Fibroblast of lung (primary cell): ENCODE measurements around the gene VWA8. TPM values are rescaled to one million over a fixed set of nuclear protein-coding genes. Genes with fewer than 3 reads are reported as not detected.

Experiments
- DNase-seq, 2 donors: peaks; one replicate each; pipeline versions ENCODE4 v3.0.0 to v3.0.0-alpha.2; 2010; ENCODE audit warnings: low read depth in 2 of 2
- H2AFZ ChIP-seq: 2 replicates; pipeline ENCODE4 v1.5.1; 2012; ENCODE audit warnings: low read length, control low read depth, inconsistent platforms
- H3K27ac ChIP-seq: 2 replicates; pipeline ENCODE4 v1.5.1; 2011; ENCODE audit warnings: low read length, control low read depth; ENCODE audit not compliant: insufficient read depth
- H3K27me3 ChIP-seq: 2 replicates; pipeline ENCODE4 v1.5.1; 2011; ENCODE audit warnings: mild to moderate bottlenecking, low read length; ENCODE audit not compliant: control insufficient read depth, insufficient read depth
- H3K36me3 ChIP-seq: 2 replicates; pipeline ENCODE4 v1.5.1; 2011; ENCODE audit warnings: low read length; ENCODE audit not compliant: control insufficient read depth, insufficient read depth
- H3K4me1 ChIP-seq: 2 replicates; pipeline ENCODE4 v1.5.1; 2011; ENCODE audit warnings: low read length; ENCODE audit not compliant: control insufficient read depth, insufficient read depth; ENCODE audit errors: extremely low read depth
- H3K4me2 ChIP-seq: 2 replicates; pipeline ENCODE4 v1.5.1; 2011; ENCODE audit warnings: low read length, control low read depth; ENCODE audit not compliant: insufficient read depth; ENCODE audit errors: extremely low read depth
- H3K4me3 ChIP-seq, 4 experiments: fragments of 200-600 bp in 1 of 4; sonication (generic) in 1 of 4; replicated peaks in 1 of 4; 2 replicates each; pipeline ENCODE4 v1.5.1; 2011 to 2016; ENCODE audit warnings: low read length in 4 of 4, low read depth in 3 of 4, mild to moderate bottlenecking in 3 of 4, control low read depth in 2 of 4, inconsistent platforms in 1 of 4, mixed read lengths in 1 of 4; ENCODE audit not compliant: insufficient read depth in 1 of 4; ENCODE audit errors: control extremely low read depth in 1 of 4
- H3K79me2 ChIP-seq: 2 replicates; pipeline ENCODE4 v1.5.1; 2012; ENCODE audit warnings: mild to moderate bottlenecking, low read length, inconsistent platforms; ENCODE audit not compliant: control insufficient read depth, insufficient read depth
- H3K9ac ChIP-seq: 2 replicates; pipeline ENCODE4 v1.5.1; 2011; ENCODE audit warnings: mild to moderate bottlenecking, low read length, control low read depth; ENCODE audit not compliant: insufficient read depth
- H3K9me3 ChIP-seq: 2 replicates; pipeline ENCODE4 v1.5.1; 2012; ENCODE audit warnings: low read depth, low read length; ENCODE audit not compliant: control insufficient read depth, insufficient read depth
- H4K20me1 ChIP-seq: 2 replicates; pipeline ENCODE4 v1.5.1; 2011; ENCODE audit warnings: low read length; ENCODE audit not compliant: control insufficient read depth, insufficient read depth; ENCODE audit errors: extremely low read depth
- CTCF ChIP-seq, 2 donors: IDR thresholded peaks in 1 of 2; conservative IDR thresholded peaks in 1 of 2; 1 replicate in 1 of 2; 2 replicates in 1 of 2; pipeline ENCODE4 v1.5.1; 2011 to 2012; ENCODE audit warnings: low read length in 2 of 2, control low read depth in 1 of 2, inconsistent platforms in 1 of 2, low read depth in 1 of 2, mild to moderate bottlenecking in 1 of 2
- EZH2 ChIP-seq: IDR thresholded peaks from 2 replicates; pipeline ENCODE4 v1.5.1; 2012; ENCODE audit warnings: low read length, control low read depth, mild to moderate bottlenecking; ENCODE audit errors: missing control alignments
- polyA plus RNA-seq, 2 donors: library from polyadenylated mRNA; depleted of rRNA in 1 of 2; stranded (reverse) in 1 of 2; unstranded in 1 of 2; fragments of >200 nt; gene quantifications; 2 replicates each; pipeline ENCODE4 v1.2.1, GENCODE V29; 2011 to 2012; ENCODE audit warnings: missing spikeins in 1 of 2
- total RNA-seq: library from RNA; depleted of rRNA; stranded (reverse); fragments of >200 nt; gene quantifications from 2 replicates; pipeline ENCODE4 v1.2.1, GENCODE V29; 2014

The VWA8 gene
- total and polyA plus RNA-seq, 2 donors (not counting 1 experiment from before 2014, with no cell fraction given) = 12.6 to 29.9 TPM

GRCh38 chr13:41588899-41589298, 372.0 kb downstream of the VWA8 start:
- Histone ChIP-seq H3K79me2 (no peaks in the 10 kb centered on the region), H2AFZ (no peak overlapping the region), H3K27me3 (no peaks in the 10 kb centered on the region), H3K27ac (peak overlapping the region; percentile 81), H3K9ac (no peak overlapping the region), H3K4me1 (peaks cover 16% of the 10 kb centered on the region), H3K9me3 (no peaks in the 10 kb centered on the region), H4K20me1 (no peaks in the 10 kb centered on the region), H3K4me3 (no peak overlapping the region), H3K36me3 (no peaks in the 10 kb centered on the region), H3K4me2 (no peak overlapping the region)
- TF ChIP-seq EZH2 (no peak), CTCF (conservative IDR thresholded peaks at IDR 0.05 in 1 of 2, IDR thresholded peaks at IDR 0.05 in 1 of 2; ENCODE audit: low read depth in 1 of 2, low read length in 2 of 2) (no peak)
- DNase-seq = peak; percentile 94 to 95

GRCh38 chr13:41588448-41588847, 372.5 kb downstream of the VWA8 start:
- Histone ChIP-seq H3K4me2 (no peak overlapping the region), H4K20me1 (no peaks in the 10 kb centered on the region), H3K4me1 (peaks cover 16% of the 10 kb centered on the region), H3K79me2 (no peaks in the 10 kb centered on the region), H3K4me3 (no peak overlapping the region), H3K9ac (no peak overlapping the region), H3K27ac (peak overlapping the region; percentile 81), H3K27me3 (no peaks in the 10 kb centered on the region), H2AFZ (no peak overlapping the region), H3K36me3 (no peaks in the 10 kb centered on the region), H3K9me3 (no peaks in the 10 kb centered on the region)
- TF ChIP-seq CTCF (conservative IDR thresholded peaks at IDR 0.05 in 1 of 2, IDR thresholded peaks at IDR 0.05 in 1 of 2; ENCODE audit: low read depth in 1 of 2, low read length in 2 of 2) = no peak
- TF ChIP-seq EZH2 = no peak
- DNase-seq = no peak

- no peaks in the 10 kb centered on the region for H3K9me3 ChIP-seq
- no peak overlapping the region for H3K27ac ChIP-seq
- no peaks in the 10 kb centered on the region for H4K20me1 ChIP-seq
- no peak overlapping the region for H3K4me3 ChIP-seq
- no peaks in the 10 kb centered on the region for H3K27me3 ChIP-seq
- DNase-seq = no peak
- no peaks in the 10 kb centered on the region for H3K36me3 ChIP-seq
- H3K4me2 ChIP-seq = no peak overlapping the region
- no peak overlapping the region for H2AFZ ChIP-seq
- TF ChIP-seq EZH2 (no peak), CTCF (conservative IDR thresholded peaks at IDR 0.05 in 1 of 2, IDR thresholded peaks at IDR 0.05 in 1 of 2; ENCODE audit: low read depth in 1 of 2, low read length in 2 of 2) (peak in 1 of 2 donors; percentile 3)
- no peak overlapping the region for H3K9ac ChIP-seq
- H3K79me2 ChIP-seq = no peaks in the 10 kb centered on the region
- H3K4me1 ChIP-seq = peaks cover 16% of the 10 kb centered on the region
Observed at GRCh38 chr13:41587490-41587889, 373.4 kb downstream of the VWA8 start.
